ENCODE measurements around the gene SLC14A1.

DNA sequence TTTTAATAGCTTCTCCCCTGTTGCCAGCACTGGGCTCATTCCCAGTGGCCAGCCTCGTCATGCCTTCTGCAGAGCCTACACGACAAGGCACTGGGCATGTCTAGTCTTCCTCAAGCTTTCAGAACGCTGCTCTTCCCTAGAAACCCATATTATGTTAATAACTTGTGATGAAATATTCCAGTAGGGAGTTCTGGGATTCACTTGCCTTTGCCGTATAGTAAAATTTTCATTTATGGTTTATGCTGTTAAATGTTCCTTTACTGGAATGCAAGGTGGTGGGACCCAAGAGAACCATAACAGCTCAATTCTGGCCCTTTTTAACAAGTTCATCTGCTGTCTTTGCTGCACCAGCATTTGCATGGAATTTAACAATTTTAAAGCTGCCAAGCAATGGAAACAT lies 45.5 kb upstream of the SLC14A1 start:
- no peak for TF ChIP-seq CTCF (IDR thresholded peaks at IDR 0.05; ENCODE audit: insufficient read depth, low read depth, low read length)
- no peak for TF ChIP-seq EZH2 (IDR thresholded peaks at IDR 0.05; ENCODE audit: insufficient read depth, low read length)
